HG03520 (cell line): Measurements from ENCODE around the gene POFUT2.

Experiments used
- ATAC-seq: cut with Tn5 transposase; IDR thresholded peaks from one replicate; pipeline ENCODE4 v1.9.1; 2021; ENCODE audit warnings: mild to moderate bottlenecking, moderate library complexity; ENCODE audit not compliant: unreplicated experiment

The POFUT2 gene

DNA sequence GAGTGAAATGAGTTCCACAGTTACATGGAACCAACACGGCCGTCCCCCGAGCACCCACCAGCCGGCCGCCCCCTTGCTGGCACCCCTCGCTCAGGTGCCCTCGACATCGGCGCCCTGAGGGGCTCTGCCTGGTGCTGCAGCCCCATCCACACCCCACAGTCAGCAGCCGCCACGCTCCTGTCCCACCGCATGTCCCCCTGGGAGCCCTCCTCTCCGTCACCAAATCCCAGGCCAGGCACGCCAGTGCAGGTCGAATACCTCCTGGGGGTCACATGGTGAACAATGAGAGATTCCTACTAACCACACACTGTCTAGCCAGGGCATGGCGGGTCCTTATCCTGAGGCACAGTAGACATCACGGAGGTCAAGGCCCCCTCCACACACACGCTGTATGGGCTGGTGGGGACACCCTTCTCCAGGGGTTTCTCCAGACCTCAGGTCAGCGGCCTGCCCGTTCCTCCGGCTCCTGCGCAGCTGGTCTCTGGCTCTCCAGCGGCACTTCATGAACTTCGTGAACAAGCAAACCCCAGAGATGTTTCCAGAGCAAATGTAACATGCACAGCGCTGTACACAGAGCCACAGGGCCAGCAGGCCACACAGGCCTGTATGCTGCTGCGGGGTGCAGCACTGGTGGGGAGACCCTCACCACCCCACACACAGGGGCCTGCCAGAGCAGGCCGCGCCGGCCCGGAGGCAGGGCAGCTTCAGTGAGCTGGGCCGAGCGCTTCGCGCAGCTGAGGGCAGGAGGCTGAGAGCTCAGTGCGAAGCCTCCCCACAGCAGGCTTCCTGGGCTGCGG is 21.8 kb downstream of the POFUT2 start:
- no peak for ATAC-seq

DNA sequence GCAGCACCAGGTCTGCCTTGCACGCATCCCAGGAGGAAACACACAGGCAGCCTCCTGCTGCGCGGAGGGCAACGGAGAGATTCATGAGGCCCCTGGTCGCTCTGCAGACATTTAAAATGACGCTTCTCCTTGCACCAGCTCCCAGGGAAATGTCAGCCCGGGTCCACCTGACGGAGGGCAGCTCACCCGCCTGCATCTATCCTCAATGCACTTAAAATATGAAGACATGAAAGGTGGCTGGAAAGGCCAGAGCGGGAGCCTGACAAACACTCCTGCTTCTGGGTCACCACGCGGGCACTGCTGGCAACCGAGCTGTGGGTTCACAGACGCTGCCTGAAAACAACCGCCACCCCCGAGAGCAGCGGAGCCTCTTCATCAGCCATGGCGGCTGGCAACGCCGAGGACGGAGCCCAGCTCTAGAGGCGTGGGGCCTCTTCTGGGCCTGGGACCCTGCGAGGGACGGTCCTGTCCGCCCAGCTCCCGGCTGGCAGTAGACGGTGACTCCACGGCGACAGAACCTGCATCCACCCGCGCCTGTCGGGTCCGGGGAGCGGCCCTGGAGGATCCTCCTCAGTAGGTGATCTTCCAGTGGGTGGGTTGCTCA is 22.7 kb downstream of the POFUT2 start:
- no peak for ATAC-seq

DNA sequence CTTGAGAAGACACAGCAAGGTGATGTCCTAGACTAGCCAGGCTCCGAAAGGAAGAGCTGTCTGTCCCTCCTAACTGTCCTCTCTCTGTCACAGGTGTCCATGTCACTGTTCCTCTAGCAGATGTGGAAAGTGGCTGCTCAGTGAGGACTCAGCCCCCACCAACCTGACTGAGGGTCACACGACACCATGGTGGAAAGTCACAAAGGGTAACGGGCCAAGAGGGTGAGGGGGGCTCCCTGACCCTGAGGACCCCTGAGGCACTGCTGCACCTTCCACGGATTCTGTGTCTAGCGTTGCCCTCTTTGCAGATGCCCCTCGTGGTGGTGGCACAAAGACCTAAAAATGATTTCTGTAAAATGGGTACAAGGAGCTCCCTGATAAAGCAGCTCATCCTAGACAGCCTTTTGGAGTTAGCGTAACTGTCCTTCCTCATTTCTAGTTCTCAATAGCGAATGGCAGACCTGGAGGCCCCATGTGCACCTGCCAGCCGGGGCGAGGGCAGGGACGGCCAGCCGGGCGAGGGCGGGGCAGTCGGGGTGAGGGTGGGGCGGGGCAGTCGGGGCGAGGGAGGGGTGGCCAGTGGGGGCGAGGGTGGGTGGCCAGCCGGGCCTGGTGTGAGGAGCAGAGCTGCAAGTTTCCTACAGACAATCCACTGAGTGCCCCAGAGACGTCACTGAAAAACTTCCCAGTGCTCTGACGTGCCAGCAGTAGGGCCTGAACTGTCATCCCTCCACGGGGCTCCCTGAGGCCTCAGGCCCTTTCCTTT is 23.4 kb downstream of the POFUT2 start:
- no peak for ATAC-seq

DNA sequence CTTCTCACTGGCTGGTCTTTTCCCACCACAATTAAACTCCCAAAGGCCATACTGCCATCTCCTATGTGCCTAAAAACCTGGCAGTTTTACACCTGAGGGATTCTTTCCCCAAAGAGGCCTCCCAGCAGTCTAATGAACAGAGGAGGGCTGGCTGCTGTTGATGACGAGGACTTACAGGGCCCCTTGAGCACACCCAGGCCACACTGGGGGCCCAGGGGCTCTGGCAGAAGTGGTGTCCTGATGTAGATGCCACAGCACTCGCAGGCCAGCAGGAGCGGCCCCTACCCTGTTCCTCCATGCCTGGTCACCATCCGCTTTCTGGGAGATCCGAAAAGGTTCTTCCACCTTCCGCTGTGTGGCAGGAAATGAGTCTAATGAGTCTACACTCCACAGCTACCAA is 24.2 kb downstream of the POFUT2 start:
- ATAC-seq = no peak

DNA sequence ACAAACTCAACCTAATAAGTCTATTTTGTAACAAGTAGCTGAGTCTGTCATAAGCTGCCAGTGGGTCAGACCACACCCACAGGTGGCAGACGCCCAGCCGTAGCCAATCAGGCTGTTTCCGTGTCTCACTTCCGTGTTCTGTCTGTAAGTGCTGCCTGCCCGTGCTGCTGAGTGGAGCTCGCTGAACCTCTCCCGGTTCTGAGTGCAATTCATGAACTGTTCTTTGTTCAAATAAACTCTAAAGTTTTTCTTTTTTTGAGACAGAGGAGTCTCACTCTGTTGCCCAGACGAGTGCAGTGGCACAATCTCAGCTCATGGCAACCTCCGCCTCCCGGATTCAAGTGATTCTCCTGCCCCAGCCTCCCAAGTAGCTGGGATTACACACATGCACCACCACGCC is 25.1 kb downstream of the POFUT2 start:
- ATAC-seq = no peak

DNA sequence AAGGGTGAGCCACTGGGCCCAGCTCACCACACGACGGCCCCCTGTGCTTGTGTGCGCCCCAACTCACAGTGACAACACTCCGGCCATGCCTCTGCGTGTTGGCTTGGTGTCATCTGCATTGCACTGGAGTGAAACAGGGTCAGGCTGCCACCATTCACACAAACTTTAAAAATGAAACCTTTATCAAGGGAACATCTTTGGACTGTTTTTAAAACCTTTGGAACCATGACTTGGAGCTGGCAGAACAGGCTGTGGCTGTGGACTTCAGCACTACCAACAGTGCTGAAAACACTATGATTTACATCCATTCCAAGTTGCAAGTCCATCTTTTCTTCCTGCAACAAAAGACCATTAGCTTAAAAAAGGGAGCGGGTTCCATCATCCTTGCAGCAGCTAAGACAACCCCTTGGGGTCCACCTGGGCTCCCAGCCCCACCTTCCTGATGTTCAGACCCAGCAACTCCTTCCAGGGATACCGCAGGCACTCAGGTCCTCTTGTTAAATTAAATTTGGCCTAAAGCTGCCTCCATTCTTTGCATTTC is 25.6 kb downstream of the POFUT2 start:
- no peak for ATAC-seq

DNA sequence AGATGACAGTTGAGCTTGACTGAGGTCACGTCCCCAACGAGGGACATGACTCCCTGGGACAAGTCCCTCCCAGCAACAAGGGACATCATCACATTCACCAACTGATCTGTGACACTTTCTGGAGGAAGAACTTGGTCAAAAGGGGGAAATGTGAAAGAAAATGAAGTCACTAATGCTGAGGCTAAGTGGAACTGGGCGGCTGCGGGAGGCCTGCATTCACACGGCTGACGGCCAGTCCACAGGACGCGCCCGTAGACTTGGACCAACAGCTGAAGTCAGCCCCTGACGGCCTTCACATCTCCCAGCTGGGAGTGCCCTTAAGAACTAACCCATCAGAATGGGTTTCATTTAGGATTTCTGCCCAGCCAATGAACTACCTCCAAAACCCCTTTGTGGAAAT is 26.6 kb downstream of the POFUT2 start:
- no peak for ATAC-seq

DNA sequence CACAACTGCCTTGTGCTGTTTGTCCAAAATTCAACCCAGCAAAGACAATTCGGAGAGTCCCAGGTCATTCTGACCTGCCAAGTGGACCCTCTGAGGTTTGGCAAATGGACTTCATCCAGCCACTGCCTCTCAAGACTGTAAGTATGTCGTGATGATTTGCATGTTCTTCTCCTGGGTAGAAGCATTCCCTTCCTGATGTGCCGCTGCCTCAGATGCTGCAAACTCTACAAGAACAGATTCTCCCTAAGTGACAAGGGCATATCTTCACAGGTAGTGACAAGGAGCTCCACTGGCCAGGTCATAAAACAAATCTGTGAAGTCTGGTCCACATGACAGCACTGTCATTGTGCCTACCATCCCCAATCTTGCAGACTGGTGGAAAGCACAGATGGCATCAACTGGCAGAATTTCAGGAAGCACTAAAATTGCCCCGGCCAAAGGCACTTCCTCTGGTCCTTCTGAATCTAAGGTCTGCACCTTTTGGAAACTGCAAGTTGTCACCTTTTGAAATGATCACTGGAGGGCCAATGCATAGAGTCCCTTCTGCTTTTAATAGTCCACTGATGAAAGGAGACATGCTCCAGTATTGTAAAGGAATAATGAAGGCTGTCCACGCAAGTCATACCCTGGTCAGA is 27.4 kb downstream of the POFUT2 start:
- ATAC-seq = no peak

DNA sequence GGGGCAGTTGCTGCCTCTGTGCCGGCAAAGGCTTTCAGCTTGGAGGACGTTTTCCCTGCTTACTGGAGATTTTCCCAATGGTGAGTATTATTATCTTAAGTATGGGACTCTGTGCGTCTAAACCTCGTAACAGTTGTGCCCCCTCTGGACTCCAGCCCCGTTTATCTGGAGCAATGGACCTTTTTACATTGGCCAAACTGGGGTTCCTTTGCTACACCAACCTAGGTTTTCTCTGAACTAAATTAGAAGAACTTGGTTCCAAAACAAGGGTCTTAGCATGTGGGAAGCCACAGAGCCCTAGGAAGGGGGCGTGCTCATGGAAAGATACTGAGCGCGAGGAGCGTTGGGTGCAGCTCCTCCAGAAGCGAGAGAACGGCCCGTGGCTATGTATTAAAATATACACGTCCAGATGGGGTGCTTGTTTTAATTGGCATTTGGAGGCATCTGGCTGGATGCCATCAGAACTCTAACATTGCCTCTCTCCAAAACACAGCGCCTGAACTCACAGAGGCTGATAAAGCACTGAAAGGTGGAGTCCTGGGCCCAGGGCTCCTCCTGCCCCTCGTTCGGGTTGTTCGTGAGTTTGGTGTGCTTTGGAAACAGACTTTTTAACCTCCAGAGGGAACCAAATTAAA is 28.4 kb downstream of the POFUT2 start:
- no peak for ATAC-seq

DNA sequence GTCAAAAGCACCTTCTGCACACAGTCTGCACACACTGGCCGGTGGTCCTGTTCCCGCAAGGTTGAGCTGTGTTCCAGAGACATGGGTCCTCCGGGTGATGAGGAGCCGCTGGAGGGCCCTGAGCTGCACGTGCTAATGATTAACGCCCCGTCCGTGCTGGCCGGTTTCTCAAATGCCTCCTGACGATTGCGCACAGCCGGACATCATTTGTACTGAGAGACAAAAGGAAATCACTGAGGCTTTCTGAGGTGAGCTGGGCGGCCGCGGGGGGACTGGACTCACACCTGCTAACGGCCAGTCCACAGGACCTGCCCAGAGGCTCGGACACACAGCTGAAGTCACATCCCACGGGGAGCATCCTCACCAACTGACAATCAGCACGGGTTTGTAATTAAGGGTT is 29.2 kb downstream of the POFUT2 start:
- no peak for ATAC-seq

DNA sequence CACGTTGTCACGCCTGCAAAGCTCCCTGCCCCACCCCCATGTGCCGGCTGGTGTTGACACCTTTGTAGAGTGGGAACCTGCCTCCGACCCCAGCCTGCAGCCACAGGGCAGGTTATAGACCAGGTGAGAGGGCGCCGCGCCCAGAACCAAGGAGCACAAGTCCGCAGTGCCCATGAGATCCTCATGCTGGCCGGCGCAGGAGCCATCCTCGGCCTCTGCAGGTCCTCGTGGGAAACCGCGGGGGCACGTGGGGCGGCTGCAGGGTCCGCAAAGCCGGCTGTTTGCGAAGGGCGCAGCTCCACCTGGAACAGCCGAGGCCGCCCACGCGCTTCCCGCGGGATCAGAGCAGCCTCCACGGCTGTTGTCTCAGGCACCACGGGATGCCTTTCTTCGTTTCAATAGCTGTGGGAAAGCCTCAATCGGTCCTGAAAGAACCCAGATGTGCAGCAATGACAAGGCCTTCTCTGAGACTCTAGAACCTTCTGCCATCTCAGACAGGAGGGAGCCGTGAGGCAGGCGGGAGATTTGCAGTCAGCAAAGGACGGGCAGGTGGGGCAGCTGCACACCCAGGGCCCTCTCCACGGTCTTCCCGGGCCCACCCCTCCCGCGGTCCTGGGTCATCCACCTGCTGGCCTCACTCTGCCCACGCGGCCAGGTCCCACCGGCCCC is 29.9 kb downstream of the POFUT2 start:
- ATAC-seq = no peak

DNA sequence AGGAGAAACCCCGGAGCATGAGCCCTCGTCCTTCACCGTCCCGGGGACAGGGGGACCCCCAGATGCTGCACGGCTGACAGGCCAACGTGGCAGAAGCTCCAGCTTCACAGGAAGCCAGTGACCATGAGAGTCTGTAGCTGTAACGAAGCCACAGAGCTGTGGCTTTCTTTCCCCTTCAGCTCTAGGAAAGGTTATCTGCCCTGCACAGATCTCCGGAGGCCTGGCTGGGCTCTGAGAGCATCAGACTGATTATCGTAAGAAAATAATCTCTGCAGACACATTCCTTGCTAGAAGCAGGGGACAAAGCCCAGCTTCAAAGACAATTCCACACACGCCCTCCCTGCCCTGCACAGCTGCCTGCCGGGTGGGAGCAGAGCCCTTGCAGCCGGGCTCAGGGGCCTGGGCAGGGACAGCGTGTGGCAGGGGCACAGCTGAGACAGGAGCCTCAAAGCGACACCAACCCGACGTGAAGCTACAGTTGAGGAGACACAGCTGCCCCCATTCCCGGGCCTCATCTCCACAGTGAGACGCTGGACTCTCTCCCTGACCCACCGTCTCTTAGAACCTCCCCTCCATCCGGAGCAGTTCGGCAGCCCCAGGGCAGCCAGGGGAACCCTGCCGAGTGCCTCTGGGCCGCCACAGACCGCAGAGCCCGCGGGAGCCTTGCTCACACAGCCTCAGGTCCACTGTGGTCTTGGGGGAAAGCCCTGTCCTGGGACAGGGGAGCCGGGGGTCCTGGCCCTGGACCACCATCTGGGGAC is 30.6 kb downstream of the POFUT2 start:
- no peak for ATAC-seq

DNA sequence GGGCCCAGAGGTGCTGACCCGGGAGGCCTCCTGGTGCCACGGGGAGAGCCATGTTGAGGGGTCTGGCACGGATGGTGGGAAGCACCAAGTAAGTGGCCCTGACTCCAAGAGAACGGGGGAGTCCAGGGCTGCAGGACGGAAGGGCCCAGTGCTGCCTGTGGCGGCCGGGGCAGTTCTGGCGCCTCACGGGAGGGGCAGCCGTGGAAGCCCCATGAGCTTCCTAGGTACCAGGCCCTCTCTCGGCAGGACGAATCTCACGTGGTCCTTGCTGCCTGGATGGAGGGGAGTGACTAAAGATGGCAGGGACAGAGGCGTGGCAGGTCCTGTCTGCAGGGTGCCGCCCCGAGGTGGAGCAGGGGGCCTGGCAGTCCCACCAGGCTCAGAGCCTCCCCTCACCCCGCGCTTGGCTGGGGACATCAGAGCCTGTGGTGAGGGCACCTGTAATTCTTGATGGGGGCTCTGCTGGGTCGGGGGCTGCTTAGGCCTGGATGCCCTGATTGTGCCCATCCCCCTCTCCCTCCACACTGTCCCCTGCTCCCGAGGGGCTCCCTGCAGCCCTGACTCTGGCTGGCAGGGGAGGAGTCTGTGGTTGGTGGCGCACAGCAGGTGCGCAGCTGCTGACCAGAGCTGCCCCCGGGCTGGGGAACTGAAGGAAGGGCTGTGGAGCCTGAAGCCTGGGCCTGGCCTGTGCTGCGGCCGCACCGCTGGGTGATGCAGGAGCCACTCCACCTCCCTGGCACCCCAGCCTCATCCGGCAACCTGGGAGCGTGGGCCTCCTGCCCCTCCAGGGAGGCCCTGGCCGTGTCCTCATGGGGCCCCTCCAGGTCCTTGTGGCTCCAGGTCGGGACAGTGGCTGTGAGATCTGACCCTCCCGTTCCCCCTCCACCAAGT is 31.4 kb downstream of the POFUT2 start:
- no peak for ATAC-seq

DNA sequence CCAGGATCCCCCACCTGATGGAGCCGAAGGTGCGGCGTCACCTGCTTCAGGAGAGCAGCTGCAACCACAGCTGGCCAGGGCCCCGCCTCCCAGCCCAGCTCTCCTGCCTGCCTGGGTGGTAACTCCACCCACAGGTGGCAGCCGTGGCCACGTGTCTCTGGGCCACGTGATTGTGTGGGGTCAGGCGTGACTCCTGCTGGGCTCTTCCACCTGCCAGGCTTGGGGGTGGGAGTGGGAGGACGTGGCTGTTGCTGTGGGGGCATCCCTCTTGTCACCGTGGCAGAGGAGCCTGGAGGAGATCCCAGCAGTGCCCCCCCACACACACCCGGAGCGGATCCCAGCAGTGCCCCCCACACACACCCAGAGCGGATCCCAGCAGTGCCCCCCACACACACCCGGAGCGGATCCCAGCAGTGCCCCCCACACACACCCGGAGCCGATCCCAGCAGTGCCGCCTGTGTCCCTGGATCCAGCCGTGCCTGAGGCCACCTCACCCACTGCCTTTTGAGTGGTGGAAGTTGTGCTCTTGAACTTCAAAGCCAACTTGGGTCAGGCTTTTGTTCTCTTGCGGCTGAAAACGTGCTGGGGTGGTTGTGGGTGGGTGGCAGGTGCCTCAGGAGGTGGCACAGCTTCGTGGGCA is 32.2 kb downstream of the POFUT2 start:
- no peak for ATAC-seq

DNA sequence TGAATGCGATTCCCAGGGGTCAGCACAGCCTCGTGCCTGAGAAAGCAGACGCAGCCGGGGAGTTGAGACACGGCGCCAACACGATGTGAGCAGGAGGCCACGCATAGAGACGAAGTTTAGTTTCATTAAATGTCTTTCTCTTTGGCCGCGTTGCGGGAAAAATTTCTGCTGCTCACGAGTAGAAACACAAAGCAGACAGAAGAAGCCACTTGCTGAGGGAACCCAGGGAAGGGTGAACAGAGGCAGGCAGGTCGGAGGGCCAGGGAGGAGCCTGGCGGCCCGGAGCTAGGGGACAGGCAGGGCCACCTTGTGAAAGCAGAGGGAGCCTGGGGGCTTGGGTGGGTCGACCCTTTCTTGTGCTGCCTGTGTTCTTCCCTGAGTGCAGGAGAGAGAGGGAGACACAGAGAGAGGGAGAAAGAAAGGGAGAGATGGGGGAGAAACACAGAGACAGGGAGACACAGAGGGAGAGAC is 33.2 kb downstream of the POFUT2 start:
- ATAC-seq = no peak

DNA sequence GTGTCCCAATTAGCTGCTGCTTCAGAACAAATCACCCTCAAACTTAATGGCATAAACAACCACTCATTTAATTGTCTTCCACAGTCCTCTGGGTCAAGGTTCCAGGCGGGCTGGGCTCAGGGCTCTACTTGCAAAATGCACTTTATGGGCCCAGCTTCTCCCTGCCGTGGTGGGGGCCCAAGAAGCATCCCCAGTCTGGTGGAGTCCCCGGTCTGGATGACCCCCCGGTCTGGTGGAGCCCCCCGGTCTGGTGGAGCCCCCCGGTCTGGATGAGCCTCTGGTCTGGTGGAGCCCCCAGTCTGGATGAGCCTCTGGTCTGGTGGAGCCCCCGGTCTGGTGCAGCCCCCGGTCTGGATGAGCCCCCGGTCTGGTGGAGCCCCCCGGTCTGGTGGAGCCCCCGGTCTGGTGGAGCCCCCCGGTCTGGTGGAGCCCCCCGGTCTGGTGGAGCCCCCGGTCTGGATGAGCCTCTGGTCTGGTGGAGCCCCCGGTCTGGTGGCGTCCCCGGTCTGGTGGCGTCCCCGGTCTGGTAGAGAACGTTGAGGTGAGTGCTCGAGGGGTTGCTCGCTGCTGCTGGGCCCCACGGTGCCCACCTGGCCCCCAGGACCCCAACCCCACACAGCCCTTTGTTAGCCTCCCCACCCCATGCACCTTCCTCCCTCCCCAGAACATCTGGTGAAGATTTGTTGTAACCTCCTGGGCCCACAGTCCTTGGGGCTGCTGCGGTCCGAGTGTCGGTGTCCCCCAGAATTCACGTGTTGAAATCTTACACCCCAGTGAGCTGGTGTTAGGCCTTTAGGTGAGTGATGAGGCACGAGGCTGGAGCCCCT is 33.8 kb downstream of the POFUT2 start:
- no peak for ATAC-seq

DNA sequence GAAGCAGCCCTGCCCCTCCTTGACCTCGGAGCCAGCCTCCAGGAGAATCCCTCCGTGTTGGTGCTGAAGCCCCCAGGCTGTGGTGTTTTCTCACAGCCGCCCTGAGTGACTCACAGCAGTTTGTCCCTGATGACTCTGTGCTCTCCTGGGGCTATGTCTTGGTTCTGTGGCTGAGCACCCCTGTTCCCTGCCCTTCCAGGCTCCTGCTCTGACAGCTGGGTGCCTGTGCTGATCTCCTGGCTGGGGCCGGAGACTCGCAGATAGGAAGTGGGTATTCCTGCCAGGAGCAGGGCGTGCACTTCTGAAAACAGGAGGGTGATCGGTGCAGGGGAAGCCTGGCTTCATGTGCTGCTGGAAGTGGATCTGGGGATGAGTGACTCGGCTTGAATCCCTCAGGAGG is 34.5 kb downstream of the POFUT2 start:
- ATAC-seq = no peak
